GM23338 (cell line): ENCODE data around the gene NFIA. TPM values are rescaled to one million over a fixed set of nuclear protein-coding genes. Genes with fewer than 3 reads are reported as not detected.

Source experiments
- ATAC-seq: fragments of 200-7000 bp; cut with Tn5 transposase; 3 replicates; pipeline ENCODE4 v1.9.1; 2020
- DNase-seq: peaks from one replicate; pipeline ENCODE4 v3.0.0-alpha.2; 2015; ENCODE audit warnings: low spot score
- H2AFZ ChIP-seq: fragments of 200-600 bp; sonication (generic); 2 replicates; pipeline ENCODE4 v1.8.0; 2016; ENCODE audit warnings: antibody characterized with exemption, mild to moderate bottlenecking, moderate library complexity
- H3F3A ChIP-seq: fragments of 200-600 bp; sonication (generic); replicated peaks from 2 replicates; pipeline ENCODE4 v1.8.0; 2017; ENCODE audit warnings: antibody characterized with exemption, mixed run types, low read depth
- H3K27ac ChIP-seq: fragments of 200-600 bp; sonication (generic); 2 replicates; pipeline ENCODE4 v1.6.1; 2016; ENCODE audit warnings: low read depth
- H3K27me3 ChIP-seq: fragments of 200-600 bp; sonication (generic); 2 replicates; pipeline ENCODE4 v1.8.0; 2016; ENCODE audit warnings: mild to moderate bottlenecking, mixed run types, moderate library complexity; ENCODE audit not compliant: insufficient read depth
- H3K36me3 ChIP-seq: fragments of 200-600 bp; sonication (generic); 2 replicates; pipeline ENCODE4 v1.8.0; 2016; ENCODE audit warnings: mild to moderate bottlenecking; ENCODE audit not compliant: insufficient read depth
- H3K4me1 ChIP-seq: fragments of 200-600 bp; sonication (generic); 2 replicates; pipeline ENCODE4 v1.8.0; 2016; ENCODE audit warnings: mild to moderate bottlenecking, moderate library complexity; ENCODE audit not compliant: insufficient read depth
- H3K4me2 ChIP-seq: fragments of 200-600 bp; sonication (generic); 2 replicates; pipeline ENCODE4 v1.7.1; 2017; ENCODE audit warnings: mixed run types
- H3K4me3 ChIP-seq: fragments of 200-600 bp; sonication (generic); 2 replicates; pipeline ENCODE4 v1.6.1; 2016; ENCODE audit warnings: mixed run types
- H3K79me2 ChIP-seq: fragments of 200-600 bp; sonication (generic); replicated peaks from 2 replicates; pipeline ENCODE4 v1.8.0; 2017; ENCODE audit warnings: mild to moderate bottlenecking; ENCODE audit not compliant: insufficient read depth
- H3K9me2 ChIP-seq: fragments of 200-600 bp; sonication (generic); 2 replicates; pipeline ENCODE4 v1.8.0; 2017; ENCODE audit not compliant: insufficient read depth
- H4K20me1 ChIP-seq: fragments of 200-600 bp; sonication (generic); replicated peaks from 2 replicates; pipeline ENCODE4 v1.8.0; 2017; ENCODE audit warnings: mild to moderate bottlenecking; ENCODE audit not compliant: insufficient read depth
- H3K27ac Mint-ChIP-seq: 2 replicates; pipeline ENCODE4 v1.8.0; 2020; ENCODE audit warnings: inconsistent platforms, mild to moderate bottlenecking, moderate library complexity, mixed read lengths
- H3K27me3 Mint-ChIP-seq: 3 replicates; pipeline ENCODE4 v1.8.0; 2022; ENCODE audit warnings: low read depth, mild to moderate bottlenecking, moderate library complexity, mixed read lengths, inconsistent platforms; ENCODE audit not compliant: insufficient read depth, poor library complexity
- H3K36me3 Mint-ChIP-seq: 3 replicates; pipeline ENCODE4 v1.8.0; 2021; ENCODE audit warnings: low read depth, mild to moderate bottlenecking, inconsistent platforms, moderate library complexity, mixed read lengths
- H3K4me1 Mint-ChIP-seq: 3 replicates; pipeline ENCODE4 v1.8.0; 2020; ENCODE audit warnings: mild to moderate bottlenecking, inconsistent platforms, mixed read lengths
- H3K4me3 Mint-ChIP-seq: 3 replicates; pipeline ENCODE4 v1.8.0; 2021; ENCODE audit warnings: moderate library complexity, mild to moderate bottlenecking, inconsistent platforms, mixed read lengths
- H3K9me3 Mint-ChIP-seq: 3 replicates; pipeline ENCODE4 v1.8.0; 2020; ENCODE audit warnings: moderate library complexity, mild to moderate bottlenecking, inconsistent platforms, mixed read lengths
- EZH2 ChIP-seq: fragments of 200-600 bp; sonication (generic); IDR thresholded peaks from one replicate; pipeline ENCODE4 v1.8.0; 2017; ENCODE audit warnings: antibody characterized with exemption, mild to moderate bottlenecking, low read depth; ENCODE audit not compliant: unreplicated experiment
- EZH2phosphoT487 ChIP-seq: fragments of 200-600 bp; sonication (generic); IDR thresholded peaks from one replicate; pipeline ENCODE4 v1.8.1; 2018; ENCODE audit warnings: antibody characterized with exemption; ENCODE audit not compliant: unreplicated experiment
- NANOG ChIP-seq: IDR thresholded peaks from 2 replicates; pipeline ENCODE4 v1.6.1; 2016; ENCODE audit warnings: antibody characterized with exemption, borderline replicate concordance
- polyA plus RNA-seq: library from polyadenylated mRNA; unstranded; fragments of >200 nt; fragmentation: Nextera tagmentation; extraction: Ambion mirVana; gene quantifications from 2 replicates; pipeline ENCODE4 v1.2.1, GENCODE V29; 2016
- total RNA-seq: library from RNA; depleted of rRNA; stranded (reverse); fragments of >200 nt; shearing (Covaris generic); gene quantifications from 2 replicates; pipeline ENCODE4 v1.2.3, GENCODE V29; 2014
- TF ChIP-seq, protein P1 (sequence below): fragments of 250-450 bp; sonication (Bioruptor Pico); IDR thresholded peaks from 2 replicates; pipeline ENCODE4 v1.5.0; 2020; ENCODE audit warnings: mild to moderate bottlenecking, moderate library complexity
- TF ChIP-seq, protein P2 (sequence below), 2 experiments: fragments of 200-600 bp in 1 of 2; sonication (generic) in 1 of 2; conservative IDR thresholded peaks; 2 replicates each; pipeline versions ENCODE4 v1.5.1 to v1.6.1; 2016 to 2017; ENCODE audit warnings: antibody characterized with exemption in 2 of 2, low read depth in 2 of 2, mild to moderate bottlenecking in 2 of 2, moderate library complexity in 1 of 2

The NFIA gene
- total and polyA plus RNA-seq, 2 experiments from 2014 or later: 0.97 to 2.3 TPM

DNA sequence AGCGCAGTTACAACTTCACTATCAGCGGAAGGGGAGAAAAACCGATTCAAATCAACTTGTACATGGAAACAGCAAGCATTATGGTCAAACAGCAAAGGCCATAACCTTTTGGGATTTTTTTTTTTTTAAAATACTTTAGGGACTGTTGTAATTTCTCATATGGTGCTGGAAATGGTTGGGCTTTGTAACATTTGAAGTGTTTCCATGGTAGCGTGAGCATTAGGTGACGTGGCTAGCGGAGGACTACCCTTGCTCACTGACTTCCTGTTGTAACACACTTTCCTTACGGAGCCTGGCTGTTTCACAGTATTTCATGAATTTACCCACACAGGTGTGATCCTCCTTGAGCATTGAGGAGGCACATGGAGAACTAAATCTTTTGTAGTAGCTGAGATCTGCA, 373.0 kb downstream of the NFIA start (continued):
- TF ChIP-seq, protein P1, sequence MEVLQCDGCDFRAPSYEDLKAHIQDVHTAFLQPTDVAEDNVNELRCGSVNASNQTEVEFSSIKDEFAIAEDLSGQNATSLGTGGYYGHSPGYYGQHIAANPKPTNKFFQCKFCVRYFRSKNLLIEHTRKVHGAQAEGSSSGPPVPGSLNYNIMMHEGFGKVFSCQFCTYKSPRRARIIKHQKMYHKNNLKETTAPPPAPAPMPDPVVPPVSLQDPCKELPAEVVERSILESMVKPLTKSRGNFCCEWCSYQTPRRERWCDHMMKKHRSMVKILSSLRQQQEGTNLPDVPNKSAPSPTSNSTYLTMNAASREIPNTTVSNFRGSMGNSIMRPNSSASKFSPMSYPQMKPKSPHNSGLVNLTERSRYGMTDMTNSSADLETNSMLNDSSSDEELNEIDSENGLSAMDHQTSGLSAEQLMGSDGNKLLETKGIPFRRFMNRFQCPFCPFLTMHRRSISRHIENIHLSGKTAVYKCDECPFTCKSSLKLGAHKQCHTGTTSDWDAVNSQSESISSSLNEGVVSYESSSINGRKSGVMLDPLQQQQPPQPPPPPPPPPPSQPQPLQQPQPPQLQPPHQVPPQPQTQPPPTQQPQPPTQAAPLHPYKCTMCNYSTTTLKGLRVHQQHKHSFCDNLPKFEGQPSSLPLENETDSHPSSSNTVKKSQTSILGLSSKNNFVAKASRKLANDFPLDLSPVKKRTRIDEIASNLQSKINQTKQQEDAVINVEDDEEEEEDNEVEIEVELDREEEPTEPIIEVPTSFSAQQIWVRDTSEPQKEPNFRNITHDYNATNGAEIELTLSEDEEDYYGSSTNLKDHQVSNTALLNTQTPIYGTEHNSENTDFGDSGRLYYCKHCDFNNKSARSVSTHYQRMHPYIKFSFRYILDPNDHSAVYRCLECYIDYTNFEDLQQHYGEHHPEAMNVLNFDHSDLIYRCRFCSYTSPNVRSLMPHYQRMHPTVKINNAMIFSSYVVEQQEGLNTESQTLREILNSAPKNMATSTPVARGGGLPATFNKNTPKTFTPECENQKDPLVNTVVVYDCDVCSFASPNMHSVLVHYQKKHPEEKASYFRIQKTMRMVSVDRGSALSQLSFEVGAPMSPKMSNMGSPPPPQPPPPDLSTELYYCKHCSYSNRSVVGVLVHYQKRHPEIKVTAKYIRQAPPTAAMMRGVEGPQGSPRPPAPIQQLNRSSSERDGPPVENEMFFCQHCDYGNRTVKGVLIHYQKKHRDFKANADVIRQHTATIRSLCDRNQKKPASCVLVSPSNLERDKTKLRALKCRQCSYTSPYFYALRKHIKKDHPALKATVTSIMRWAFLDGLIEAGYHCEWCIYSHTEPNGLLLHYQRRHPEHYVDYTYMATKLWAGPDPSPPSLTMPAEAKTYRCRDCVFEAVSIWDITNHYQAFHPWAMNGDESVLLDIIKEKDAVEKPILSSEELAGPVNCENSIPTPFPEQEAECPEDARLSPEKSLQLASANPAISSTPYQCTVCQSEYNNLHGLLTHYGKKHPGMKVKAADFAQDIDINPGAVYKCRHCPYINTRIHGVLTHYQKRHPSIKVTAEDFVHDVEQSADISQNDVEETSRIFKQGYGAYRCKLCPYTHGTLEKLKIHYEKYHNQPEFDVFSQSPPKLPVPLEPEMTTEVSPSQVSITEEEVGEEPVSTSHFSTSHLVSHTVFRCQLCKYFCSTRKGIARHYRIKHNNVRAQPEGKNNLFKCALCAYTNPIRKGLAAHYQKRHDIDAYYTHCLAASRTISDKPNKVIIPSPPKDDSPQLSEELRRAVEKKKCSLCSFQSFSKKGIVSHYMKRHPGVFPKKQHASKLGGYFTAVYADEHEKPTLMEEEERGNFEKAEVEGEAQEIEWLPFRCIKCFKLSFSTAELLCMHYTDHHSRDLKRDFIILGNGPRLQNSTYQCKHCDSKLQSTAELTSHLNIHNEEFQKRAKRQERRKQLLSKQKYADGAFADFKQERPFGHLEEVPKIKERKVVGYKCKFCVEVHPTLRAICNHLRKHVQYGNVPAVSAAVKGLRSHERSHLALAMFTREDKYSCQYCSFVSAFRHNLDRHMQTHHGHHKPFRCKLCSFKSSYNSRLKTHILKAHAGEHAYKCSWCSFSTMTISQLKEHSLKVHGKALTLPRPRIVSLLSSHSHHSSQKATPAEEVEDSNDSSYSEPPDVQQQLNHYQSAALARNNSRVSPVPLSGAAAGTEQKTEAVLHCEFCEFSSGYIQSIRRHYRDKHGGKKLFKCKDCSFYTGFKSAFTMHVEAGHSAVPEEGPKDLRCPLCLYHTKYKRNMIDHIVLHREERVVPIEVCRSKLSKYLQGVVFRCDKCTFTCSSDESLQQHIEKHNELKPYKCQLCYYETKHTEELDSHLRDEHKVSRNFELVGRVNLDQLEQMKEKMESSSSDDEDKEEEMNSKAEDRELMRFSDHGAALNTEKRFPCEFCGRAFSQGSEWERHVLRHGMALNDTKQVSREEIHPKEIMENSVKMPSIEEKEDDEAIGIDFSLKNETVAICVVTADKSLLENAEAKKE (CRISPR knock-in tag): no peak
- no peak for TF ChIP-seq EZH2phosphoT487
- TF ChIP-seq, protein P2, sequence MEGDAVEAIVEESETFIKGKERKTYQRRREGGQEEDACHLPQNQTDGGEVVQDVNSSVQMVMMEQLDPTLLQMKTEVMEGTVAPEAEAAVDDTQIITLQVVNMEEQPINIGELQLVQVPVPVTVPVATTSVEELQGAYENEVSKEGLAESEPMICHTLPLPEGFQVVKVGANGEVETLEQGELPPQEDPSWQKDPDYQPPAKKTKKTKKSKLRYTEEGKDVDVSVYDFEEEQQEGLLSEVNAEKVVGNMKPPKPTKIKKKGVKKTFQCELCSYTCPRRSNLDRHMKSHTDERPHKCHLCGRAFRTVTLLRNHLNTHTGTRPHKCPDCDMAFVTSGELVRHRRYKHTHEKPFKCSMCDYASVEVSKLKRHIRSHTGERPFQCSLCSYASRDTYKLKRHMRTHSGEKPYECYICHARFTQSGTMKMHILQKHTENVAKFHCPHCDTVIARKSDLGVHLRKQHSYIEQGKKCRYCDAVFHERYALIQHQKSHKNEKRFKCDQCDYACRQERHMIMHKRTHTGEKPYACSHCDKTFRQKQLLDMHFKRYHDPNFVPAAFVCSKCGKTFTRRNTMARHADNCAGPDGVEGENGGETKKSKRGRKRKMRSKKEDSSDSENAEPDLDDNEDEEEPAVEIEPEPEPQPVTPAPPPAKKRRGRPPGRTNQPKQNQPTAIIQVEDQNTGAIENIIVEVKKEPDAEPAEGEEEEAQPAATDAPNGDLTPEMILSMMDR (conservative IDR thresholded peaks at IDR 0.05; ENCODE audit: low read depth in 2 of 2): no peak

DNA sequence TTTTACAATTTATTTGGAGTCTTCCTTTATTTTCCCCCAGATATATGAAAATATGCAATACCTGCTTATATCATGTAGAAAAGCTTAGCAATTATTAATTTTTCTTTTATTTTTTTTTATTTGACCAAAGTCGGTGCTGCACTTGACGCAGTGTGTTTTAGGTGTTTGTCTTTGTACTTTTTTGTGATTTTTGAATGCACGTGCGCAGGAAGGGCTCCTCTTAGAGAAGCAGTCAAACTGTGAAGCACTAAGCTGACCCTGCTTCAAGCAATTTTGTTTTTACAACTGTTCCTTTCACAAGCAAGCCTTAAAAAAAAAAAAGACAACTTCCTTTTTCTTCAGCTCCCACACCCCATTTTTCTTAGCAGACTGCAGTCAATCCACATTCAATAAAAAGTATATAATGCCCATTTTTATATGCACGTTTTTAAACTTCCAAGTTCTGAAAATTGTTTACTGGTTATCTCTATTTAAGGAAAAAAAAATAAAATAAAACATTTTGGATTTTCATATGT, 375.2 kb downstream of the NFIA start:
- Histone ChIP-seq H3K27me3 (no peaks in the 10 kb centered on the region; the same call in 1 of the 2 replicates), H3F3A (no peaks in the 10 kb centered on the region), H3K4me2 (peak overlapping the region; percentile 44; the same call in 1 of the 2 replicates), H3K9me2 (no peaks in the 10 kb centered on the region), H4K20me1 (no peaks in the 10 kb centered on the region), H3K79me2 (no peaks in the 10 kb centered on the region), H3K36me3 (no peaks in the 10 kb centered on the region), H2AFZ (no peak overlapping the region), H3K4me3 (no peak overlapping the region), H3K4me1 (peaks cover 66% of the 10 kb centered on the region), H3K27ac (no peak overlapping the region)
- peaks cover 57% of the 10 kb centered on the region for H3K4me1 Mint-ChIP-seq
- no peak for DNase-seq
- no peaks in the 10 kb centered on the region for H3K36me3 Mint-ChIP-seq
- no peaks in the 10 kb centered on the region for H3K9me3 Mint-ChIP-seq
- H3K27me3 Mint-ChIP-seq: peaks cover 6% of the 10 kb centered on the region
- no peak for TF ChIP-seq EZH2
- TF ChIP-seq NANOG: no peak
- no peak overlapping the region for H3K27ac Mint-ChIP-seq
- no peak for ATAC-seq
- no peak overlapping the region for H3K4me3 Mint-ChIP-seq
